GM12801 (cell line): ENCODE data around the gene HOXD12.

ENCODE experiments used
- CTCF ChIP-seq: IDR thresholded peaks from one replicate; pipeline ENCODE4 v1.5.1; 2011; ENCODE audit warnings: control low read depth; ENCODE audit not compliant: insufficient read length; ENCODE audit errors: extremely low read depth

The HOXD12 gene

GRCh38 chr2:176135035-176135440, 35.4 kb downstream of the HOXD12 start:
- TF ChIP-seq CTCF: no peak

DNA sequence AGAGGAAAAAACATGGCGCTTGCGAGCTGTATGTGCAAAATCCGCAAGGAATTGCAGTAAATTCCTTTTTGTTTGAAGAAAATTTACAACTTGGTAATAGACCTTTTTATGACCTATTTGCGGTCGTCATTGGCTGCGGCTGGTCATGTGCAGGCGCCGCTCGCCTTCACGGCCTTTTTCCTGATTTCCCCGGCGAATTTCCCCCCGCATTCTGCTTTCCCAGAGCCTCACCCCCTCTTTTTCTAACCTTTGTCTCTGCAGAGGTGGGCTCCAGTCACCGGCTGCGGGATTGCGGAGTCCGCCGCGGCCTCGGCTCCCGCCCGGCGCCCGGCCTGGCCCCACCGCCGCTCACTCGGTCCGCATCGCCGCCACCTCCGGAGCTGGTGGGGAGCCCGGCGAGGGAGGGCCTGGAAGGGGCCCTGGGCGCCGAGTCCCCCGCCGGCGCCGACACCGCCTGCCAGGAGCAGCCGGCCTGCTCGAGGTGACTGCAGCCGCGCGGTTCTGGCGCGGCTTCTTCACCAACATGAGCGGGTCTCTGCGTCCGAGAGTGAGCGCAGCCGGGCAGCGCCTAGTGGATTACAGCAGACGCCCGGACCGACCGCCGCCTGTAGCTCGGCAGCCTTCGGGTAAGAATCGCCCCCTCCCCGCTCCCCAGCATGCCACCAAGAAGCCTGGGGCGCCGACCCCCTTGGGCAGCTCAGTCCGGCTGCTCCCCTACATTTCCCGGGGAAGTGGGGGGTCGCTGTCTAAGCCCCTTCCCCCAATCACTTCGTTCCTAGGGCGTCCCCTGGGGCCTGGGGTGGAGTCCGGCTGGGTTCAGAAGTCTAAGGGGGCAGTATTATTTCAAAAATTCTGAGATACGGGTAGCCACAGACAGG, 37.0 kb downstream of the HOXD12 start:
- TF ChIP-seq CTCF: no peak

GRCh38 chr2:176137252-176137580, 37.6 kb downstream of the HOXD12 start:
- no peak for TF ChIP-seq CTCF

GRCh38 chr2:176137906-176138305, 38.3 kb downstream of the HOXD12 start:
- no peak for TF ChIP-seq CTCF

GRCh38 chr2:176138526-176138922, 38.9 kb downstream of the HOXD12 start:
- no peak for TF ChIP-seq CTCF

DNA sequence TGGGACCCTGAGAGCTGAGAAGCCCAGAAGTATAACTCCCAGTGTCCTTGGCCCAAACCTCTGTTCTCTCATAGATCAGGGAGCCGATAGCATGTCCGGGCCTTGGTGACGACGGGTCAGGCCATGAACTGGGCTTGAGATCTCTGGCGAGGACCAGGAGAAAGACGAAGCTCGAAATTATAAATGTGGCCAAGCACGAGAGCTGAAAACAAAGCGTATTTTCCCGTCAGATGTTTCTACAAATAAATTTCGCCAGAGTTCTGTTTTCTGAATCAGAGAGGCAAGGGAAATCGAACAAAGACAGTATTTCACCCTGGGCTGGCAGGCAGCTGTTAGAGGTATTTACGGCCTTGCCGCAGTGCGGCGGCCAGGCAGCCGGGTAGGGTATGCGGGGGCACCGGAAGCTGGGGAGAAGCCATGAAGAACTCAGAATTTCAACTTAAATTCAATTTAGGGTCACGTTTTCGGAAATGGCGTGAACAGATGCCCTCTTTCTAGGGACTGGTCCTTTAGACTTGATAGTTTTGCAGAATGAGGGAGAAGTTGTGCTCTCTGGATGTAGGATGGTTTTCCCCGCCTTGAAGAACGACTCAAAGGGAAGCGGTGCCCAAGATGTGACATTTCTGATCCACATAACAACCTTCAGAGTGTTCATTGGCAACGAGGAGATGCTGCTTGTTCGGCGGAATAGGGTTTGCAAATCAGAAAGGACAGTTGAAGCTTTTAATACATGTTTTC, 39.5 kb downstream of the HOXD12 start:
- TF ChIP-seq CTCF: no peak

GRCh38 chr2:176139661-176140512, 40.3 kb downstream of the HOXD12 start:
- TF ChIP-seq CTCF: no peak
